Spleen (tissue), 7 donors: ENCODE results near the gene GPATCH2L.

ENCODE experiments used
- POLR2A ChIP-seq, 3 donors: fragments of 450-650 bp; IDR thresholded peaks; one replicate each; pipeline ENCODE4 v1.5.1; 2017; ENCODE audit warnings: antibody characterized with exemption in 3 of 3, mild to moderate bottlenecking in 1 of 3
- TF ChIP-seq, protein P1 (sequence below), 11 experiments: fragments of 200-600 bp in 7 of 11; fragments of 450-650 bp in 4 of 11; sonication (generic) in 4 of 11; IDR thresholded peaks in 8 of 11; conservative IDR thresholded peaks in 3 of 11; 1 replicate in 7 of 11; 2 replicates in 4 of 11; pipeline versions ENCODE4 v1.4.0 to v1.8.0; 2016 to 2021; ENCODE audit warnings: antibody characterized with exemption in 11 of 11, inconsistent platforms in 4 of 11, mild to moderate bottlenecking in 1 of 11
- donor health status: DM: no; HTN: no; CAD: no; lungs with moderate emphysema.
- donor health status: DM: no; HTN: no; CAD: no.
- donor health status: DM: no; HTN: no; CAD: no.

DNA sequence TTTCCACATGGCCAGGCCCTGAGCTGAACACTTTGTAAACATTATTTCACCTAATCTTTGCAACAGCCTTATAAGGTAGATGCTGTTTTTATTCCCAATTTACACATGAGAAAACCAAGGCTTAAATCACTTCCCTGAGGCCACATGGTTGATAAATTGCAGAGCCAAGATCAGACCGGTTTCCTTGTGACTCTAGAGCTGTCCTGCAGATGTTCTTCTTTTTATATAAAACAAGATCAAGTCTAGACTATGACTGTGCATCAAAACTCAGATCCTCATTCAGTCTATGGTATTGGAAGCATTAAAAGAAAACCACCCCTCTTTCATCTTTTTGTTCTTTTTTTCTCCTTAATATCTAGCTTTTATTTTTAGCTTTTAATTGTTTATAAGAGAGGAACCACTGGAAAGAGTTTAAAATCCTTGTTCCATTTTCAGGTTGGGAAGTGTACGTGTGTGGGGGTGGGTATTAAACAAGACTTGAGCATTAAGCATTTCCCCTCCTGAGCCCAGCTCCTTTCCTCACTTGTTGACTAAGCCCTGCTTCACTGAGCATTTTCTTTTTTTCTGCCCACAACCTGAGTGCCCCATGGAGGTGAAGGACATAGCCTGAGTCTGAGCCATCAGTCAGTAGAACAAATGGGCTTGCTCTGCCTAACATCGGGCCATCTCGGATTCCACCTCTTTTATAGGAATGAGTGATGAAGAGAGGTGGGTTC lies 45.4 kb downstream of the GPATCH2L start:
- TF ChIP-seq, protein P1, sequence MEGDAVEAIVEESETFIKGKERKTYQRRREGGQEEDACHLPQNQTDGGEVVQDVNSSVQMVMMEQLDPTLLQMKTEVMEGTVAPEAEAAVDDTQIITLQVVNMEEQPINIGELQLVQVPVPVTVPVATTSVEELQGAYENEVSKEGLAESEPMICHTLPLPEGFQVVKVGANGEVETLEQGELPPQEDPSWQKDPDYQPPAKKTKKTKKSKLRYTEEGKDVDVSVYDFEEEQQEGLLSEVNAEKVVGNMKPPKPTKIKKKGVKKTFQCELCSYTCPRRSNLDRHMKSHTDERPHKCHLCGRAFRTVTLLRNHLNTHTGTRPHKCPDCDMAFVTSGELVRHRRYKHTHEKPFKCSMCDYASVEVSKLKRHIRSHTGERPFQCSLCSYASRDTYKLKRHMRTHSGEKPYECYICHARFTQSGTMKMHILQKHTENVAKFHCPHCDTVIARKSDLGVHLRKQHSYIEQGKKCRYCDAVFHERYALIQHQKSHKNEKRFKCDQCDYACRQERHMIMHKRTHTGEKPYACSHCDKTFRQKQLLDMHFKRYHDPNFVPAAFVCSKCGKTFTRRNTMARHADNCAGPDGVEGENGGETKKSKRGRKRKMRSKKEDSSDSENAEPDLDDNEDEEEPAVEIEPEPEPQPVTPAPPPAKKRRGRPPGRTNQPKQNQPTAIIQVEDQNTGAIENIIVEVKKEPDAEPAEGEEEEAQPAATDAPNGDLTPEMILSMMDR (IDR thresholded peaks at IDR 0.05 in 8 of 11, conservative IDR thresholded peaks at IDR 0.05 in 3 of 11): no peak
- no peak for TF ChIP-seq POLR2A (IDR thresholded peaks at IDR 0.05)
